KOPT-K1 (cell line): ENCODE results near the gene INO80C.
A peak's percentile ranks its signal among the peaks of the same experiment; 100 is the strongest.
"Not testable (repeated sequence)": the region's sequence is repeated elsewhere in the genome, so short reads cannot be mapped to it uniquely, and the experiment has no call there.

ENCODE experiments used
- H3K27ac ChIP-seq: fragments of 200-600 bp; sonication (generic); 2 replicates; pipeline ENCODE4 v1.5.1; 2016; ENCODE audit warnings: antibody characterized with exemption, mild to moderate bottlenecking, low read depth, low read length; ENCODE audit not compliant: poor library complexity, severe bottlenecking
- H3K36me3 ChIP-seq: fragments of 200-600 bp; sonication (generic); 2 replicates; pipeline ENCODE4 v1.5.1; 2017; ENCODE audit warnings: antibody characterized with exemption, mild to moderate bottlenecking, low read length, moderate library complexity; ENCODE audit not compliant: insufficient read depth
- H3K9me3 ChIP-seq: fragments of 200-600 bp; sonication (generic); 2 replicates; pipeline ENCODE4 v1.5.1; 2017; ENCODE audit warnings: antibody characterized with exemption, low read length, mild to moderate bottlenecking; ENCODE audit not compliant: insufficient read depth, poor library complexity, severe bottlenecking

Gene INO80C

GRCh38 chr18:35506024-35506712 lies 8.4 kb upstream of the INO80C start:
- peaks cover 6% of the 10 kb centered on the region for H3K9me3 ChIP-seq
- no peaks in the 10 kb centered on the region for H3K36me3 ChIP-seq
- H3K27ac ChIP-seq: no peak overlapping the region

- Histone ChIP-seq H3K9me3 (peaks cover 6% of the 10 kb centered on the region), H3K27ac (no peak overlapping the region), H3K36me3 (no peaks in the 10 kb centered on the region)
Observed at GRCh38 chr18:35504996-35505395, 7.2 kb upstream of the INO80C start.

GRCh38 chr18:35502052-35502451 lies 4.3 kb upstream of the INO80C start:
- Histone ChIP-seq H3K36me3 (no peaks in the 10 kb centered on the region), H3K27ac (no peak overlapping the region), H3K9me3 (no peaks in the 10 kb centered on the region)

- Histone ChIP-seq H3K27ac (no peak overlapping the region), H3K36me3 (no peaks in the 10 kb centered on the region), H3K9me3 (no peaks in the 10 kb centered on the region)
Observed at GRCh38 chr18:35501369-35501768, 3.6 kb upstream of the INO80C start.

GRCh38 chr18:35500113-35500512 lies 2.4 kb upstream of the INO80C start:
- H3K36me3 ChIP-seq: no peaks in the 10 kb centered on the region
- no peak overlapping the region for H3K27ac ChIP-seq
- no peaks in the 10 kb centered on the region for H3K9me3 ChIP-seq

GRCh38 chr18:35497027-35497369 lies 762 bp downstream of the INO80C start:
- Histone ChIP-seq H3K27ac (peak overlapping the region; percentile 89), H3K9me3 (no peaks in the 10 kb centered on the region)

GRCh38 chr18:35495536-35496314 lies 2.0 kb downstream of the INO80C start:
- no peak overlapping the region for H3K27ac ChIP-seq
- H3K36me3 ChIP-seq: no peaks in the 10 kb centered on the region
- H3K9me3 ChIP-seq: no peaks in the 10 kb centered on the region

More at GRCh38 chr18:35497027-35497369, 762 bp downstream of the INO80C start:
- H3K36me3 ChIP-seq: no peaks in the 10 kb centered on the region

GRCh38 chr18:35494251-35495220 lies 3.2 kb downstream of the INO80C start:
- Histone ChIP-seq H3K9me3 (no peaks in the 10 kb centered on the region), H3K27ac (no peak overlapping the region), H3K36me3 (no peaks in the 10 kb centered on the region)

GRCh38 chr18:35491700-35492077 lies 6.1 kb downstream of the INO80C start:
- H3K27ac ChIP-seq: no peak overlapping the region
- no peaks in the 10 kb centered on the region for H3K9me3 ChIP-seq
- no peaks in the 10 kb centered on the region for H3K36me3 ChIP-seq

- no peaks in the 10 kb centered on the region for H3K9me3 ChIP-seq
- H3K27ac ChIP-seq: no peak overlapping the region
- no peaks in the 10 kb centered on the region for H3K36me3 ChIP-seq
Observed at GRCh38 chr18:35490894-35491699, 6.7 kb downstream of the INO80C start.

- no peak overlapping the region for H3K27ac ChIP-seq
- H3K9me3 ChIP-seq: no peaks in the 10 kb centered on the region
- H3K36me3 ChIP-seq: no peaks in the 10 kb centered on the region
Observed at GRCh38 chr18:35489913-35490490, 7.8 kb downstream of the INO80C start.

GRCh38 chr18:35489281-35489680 lies 8.5 kb downstream of the INO80C start:
- not testable (repeated sequence) for H3K9me3 ChIP-seq, H3K27ac ChIP-seq, H3K36me3 ChIP-seq

GRCh38 chr18:35488396-35488795 lies 9.4 kb downstream of the INO80C start:
- not testable (repeated sequence) for H3K27ac ChIP-seq, H3K9me3 ChIP-seq, H3K36me3 ChIP-seq

GRCh38 chr18:35487525-35487924 lies 10.2 kb downstream of the INO80C start:
- not testable (repeated sequence) for H3K9me3 ChIP-seq, H3K36me3 ChIP-seq, H3K27ac ChIP-seq
